AG08395 (cell line): ENCODE data around the gene ADAMTSL2.

ENCODE experiments used
- DNase-seq: peaks from one replicate; pipeline ENCODE4 v3.0.0; 2012; ENCODE audit warnings: mixed read lengths, low spot score

Gene ADAMTSL2

DNA sequence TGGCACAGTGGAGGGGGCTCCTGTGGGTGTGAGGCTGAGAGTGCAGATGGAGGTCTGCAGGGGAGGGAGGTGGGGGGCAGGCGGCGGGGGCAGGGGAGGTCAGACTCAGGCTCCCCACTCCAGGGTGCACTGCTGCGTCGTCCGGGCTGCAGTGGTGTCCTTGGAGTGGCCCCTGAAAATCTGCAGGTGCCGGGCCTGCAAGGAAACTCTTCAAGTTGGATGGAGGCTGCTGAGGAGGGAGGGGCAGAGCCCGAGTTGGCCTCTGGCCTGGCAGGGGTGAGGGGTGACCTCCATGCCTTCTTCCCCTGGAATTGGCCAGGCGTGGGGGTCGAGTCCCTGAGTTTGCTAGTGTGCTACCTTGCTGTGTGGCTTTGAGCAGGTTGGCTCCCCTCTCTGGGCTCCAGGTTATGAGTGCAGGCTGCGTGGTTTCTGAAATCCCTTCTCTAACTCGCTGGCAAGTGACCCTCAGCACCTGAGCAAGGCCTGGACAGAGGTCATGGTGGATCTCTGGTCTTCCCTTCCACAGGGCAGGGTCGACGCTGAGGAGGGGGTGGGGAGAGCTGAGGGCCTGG is 888 bp downstream of the ADAMTSL2 start:
- DNase-seq, result no peak

DNA sequence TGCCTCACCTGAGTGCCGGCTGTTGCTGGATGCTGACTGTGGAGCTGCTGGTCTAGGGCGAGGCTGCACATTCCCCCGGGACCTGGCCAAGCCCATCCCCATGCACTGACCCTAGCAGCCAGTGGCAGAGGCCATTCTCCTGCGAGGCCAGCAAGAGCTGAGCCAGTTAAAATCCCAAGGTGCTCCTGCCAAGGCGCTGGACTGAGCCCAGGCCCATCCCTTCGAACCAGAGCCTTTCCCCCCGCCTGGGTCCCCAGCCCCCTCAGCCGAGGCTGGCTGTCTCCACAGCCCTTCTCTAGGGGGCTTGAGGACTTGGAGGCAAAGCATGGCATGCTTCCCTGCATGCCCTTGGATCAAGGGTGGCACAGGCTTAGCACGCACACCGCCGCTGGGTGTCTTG is 1.6 kb downstream of the ADAMTSL2 start:
- DNase-seq, result no peak

DNA sequence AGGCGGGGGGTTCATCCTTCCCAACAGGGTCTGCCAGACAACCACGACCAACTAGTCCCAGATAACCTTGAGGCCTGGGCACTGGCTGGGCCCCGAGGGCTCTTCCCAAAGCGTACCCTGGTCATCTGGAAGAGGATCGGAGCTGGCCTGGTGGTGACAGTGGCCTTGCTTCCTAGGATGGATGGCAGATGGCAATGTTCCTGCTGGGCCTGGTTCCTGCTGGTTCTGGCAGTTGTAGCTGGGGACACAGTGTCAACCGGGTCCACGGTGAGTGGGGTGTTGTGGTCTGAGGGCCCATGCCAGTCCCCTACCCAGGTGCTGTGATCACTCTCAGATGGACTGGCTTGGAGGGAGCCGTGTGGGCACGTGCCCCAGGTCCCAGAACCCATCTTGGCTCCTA is 2.0 kb downstream of the ADAMTSL2 start:
- DNase-seq, result no peak

DNA sequence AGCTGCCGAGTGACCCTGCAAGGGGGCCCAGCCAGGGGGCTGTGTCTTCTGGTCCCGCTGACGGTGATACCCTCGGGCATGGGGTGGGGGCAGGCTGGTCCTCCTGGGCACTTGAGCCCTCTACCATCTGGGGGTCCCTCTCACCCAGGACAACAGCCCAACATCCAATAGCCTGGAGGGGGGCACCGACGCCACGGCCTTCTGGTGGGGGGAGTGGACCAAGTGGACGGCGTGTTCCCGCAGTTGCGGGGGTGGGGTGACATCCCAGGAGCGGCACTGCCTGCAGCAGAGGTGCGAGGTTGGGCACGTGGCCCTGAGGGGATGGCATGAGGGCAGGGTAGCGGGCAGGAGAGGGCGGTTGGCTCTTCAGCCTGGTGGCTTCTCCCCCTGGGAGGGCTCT is 2.8 kb downstream of the ADAMTSL2 start:
- no peak for DNase-seq

DNA sequence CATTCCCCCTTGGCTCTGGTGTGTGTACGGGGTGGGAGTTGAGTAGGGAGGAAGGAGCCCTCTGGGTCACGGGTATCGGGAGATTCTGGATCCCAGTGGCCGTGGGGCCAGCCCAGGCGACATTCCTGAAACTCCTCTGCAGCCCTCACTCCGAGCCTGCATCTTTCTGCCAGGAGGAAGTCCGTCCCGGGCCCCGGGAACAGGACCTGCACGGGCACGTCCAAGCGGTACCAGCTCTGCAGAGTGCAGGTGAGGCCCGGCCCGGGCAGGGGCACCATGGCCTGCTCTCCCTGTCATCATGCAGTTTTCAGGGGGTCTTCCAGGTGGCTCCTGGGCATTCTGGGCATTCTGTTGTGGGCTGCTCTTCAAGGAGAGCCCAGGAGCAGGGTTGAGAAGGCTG is 3.7 kb downstream of the ADAMTSL2 start:
- no peak for DNase-seq

DNA sequence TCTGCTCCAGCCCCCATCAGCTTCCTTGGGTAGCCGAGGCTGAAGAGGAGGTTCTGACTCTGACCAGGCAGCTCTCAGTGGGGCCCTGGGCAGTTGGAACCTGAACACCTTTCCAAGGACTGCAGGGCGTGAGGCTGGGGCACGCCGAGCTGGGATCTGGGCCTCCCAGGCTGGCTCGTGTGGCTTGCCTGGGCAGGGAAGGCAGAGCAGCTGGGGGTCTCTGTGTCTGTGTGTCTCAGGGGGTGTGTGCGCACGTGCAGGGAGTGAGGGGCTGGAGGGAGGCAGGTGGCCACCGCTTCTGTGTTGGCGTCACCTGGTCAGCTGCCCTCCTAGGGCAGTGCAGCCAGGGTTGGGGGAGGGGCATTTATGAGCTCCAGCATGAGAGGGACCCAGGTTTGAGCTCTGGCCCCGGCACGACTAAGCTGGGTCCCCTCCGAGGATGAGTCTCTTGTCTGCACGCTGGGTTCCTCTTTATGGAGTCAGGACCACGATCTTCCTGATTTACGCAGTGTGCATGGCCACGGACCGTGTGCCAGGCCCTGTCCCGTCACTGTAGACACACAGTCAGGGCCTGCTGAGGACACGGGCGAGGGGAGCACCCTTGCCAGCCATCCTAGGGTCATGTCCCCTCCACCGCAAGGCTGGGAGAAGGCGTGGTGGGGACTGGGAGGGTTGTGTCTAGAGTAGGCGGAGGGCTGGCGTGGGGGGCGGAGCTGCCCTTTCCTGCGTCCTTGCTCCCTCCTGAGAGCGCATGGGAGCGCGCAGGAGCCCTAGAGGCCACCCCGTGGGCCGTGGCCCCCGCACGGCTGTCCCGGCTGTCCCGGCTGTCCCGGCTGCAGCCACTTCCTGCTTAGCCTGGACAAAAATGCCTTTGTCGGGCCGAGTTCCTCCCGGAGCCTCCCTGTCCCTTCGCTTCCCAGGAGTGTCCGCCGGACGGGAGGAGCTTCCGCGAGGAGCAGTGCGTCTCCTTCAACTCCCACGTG is 4.6 kb downstream of the ADAMTSL2 start:
- DNase-seq, result no peak

DNA sequence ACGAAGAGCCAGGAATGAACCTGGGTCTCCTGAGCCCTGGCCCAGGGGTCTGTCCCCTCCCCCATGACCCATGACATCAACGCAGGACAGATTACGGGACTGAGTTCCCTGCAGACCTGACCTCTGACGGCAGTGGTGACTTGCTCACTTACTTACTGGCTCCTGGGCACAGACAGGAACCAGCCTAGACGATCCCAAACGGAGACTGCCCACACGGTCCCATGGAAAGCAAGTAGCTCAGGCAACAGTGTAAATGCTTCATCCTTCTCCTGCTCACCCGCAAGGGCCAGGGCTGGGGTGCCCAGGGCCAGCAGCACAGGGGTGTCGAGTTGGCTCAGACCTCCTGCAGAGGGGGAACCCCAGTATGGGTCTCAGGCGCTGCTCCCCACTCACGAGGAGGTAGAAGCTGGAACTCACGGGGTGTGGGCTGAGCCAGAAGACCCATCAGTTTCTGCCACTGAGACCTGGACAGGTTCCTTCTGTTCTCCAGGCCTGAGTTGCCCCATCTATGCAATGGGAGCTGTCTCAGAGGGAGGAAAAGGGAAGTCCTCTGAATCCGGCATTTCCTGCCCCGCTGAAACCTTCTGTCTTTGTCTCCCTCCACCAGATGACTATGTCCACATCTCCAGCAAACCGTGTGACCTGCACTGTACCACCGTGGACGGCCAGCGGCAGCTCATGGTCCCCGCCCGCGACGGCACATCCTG is 5.6 kb downstream of the ADAMTSL2 start:
- DNase-seq, result no peak

DNA sequence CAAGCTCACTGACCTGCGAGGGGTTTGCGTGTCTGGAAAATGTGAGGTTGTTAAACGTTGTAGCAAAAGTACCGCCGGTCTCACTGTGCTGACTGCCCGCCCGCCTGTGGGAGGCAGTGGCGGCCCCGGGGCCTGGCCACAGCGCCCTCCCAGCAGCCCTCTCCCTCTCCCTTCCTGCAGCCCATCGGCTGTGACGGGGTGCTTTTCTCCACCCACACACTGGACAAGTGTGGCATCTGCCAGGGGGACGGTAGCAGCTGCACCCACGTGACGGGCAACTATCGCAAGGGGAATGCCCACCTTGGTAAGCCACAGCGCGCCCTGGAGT is 6.2 kb downstream of the ADAMTSL2 start:
- no peak for DNase-seq

DNA sequence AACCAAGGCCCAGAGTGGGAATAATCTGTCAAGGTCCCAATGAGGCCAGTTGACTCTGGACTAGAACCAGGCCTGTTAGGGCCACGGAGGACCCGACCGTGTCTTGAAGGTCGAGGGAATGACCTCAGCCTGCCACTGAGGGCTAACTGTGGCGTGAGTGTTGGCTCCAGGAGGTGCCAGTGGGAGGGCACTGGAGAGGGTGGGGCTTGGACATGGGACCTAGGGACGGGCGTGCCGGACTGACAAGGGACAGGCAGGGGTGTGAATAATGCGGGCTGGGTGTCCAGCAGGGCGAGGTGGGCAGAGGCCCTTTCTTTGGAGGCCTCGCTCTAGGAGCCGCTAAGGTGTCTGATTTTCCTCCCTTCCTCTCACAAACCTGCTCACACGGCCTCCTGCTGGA is 7.5 kb downstream of the ADAMTSL2 start:
- DNase-seq, result no peak

DNA sequence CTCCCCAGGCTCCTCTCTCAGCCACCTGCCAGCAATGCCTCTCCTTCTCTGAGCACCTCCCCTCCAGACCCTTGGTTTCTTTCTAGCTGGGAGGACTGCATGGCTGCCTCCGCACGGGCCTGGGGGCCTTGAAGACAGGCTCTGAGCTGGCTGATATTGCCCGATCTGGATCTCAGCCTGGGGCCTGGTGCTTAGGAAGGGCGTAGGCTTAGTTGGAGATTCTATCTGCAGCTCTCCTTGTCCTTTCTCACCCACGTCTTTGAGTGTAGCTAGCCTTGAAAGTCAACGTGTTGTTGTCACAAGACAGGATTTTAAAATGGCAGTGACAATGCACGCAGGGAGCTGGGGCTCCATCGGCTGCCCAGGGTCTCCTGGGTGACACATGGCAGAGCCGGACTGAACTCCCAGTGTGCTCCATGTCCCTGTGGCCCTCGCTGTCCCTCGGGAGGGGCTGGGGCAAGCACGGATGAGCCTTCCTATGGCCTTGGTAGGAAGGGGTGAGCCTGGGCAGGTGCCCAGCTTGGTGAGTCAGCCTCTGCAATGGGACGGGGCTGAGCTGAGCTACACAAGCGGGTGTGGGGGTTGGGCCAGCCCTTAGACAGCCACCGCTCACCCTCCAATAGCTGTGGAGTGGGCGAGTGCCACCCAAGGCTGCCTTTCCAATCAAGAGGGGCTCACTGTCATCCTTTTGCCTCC is 9.4 kb downstream of the ADAMTSL2 start:
- DNase-seq, result no peak

DNA sequence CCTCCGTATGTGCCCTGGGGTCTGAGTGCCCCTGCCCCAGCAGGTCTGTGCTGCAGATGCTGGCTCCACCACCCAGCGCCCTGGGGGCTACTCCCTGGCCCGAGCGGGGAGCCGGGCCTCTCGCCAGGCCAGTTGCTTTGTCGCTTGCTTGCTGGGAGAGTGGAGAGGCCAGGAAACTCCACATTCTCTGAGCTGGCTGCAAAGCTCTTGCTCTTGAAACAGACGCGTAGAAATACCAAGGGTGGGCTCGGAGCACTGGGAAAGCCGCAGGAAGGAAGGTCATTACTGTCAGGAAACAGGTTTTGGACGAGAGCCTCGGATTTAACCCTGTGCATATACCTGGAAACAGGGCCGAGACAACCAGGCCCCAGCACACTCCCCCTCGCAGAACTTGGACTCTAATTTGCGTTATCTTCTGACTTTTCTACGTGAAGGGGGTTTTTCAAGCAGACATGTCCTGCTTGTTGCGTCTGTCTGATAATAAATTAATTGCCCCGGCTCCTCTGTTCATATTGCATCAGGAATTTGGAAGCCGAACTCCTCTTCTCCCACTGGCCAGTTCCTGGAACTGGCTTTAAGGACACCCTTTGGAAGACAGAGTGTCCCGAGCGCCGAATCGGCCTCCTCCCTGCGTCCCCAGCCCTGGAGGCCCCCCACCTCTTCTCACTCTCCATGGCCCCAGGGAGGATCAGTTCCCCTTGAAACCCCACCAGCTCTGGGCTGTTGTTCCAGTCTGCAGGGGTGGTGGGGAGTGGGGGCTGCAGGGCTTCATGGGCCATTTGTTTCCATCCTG is 11.2 kb downstream of the ADAMTSL2 start:
- DNase-seq, result no peak

DNA sequence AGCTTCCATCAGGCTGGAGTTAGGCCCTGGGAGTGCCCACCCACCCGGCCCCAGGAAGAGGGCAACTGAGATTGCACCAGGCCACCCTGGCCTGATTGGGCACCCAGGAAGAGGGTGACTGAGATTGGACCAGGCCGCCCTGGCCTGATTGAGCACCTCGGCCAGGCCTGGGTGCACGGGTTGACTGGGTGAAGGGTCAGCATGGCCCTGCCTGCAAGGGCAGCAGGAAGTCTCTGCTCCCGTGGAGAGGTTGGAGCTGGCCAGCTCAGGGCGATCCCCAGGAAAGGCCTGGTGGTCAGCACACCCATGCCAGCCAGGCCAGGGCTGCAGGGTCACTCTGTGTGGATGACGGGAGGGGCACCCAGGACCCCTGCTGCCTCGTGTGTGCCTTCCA is 11.8 kb downstream of the ADAMTSL2 start:
- no peak for DNase-seq

DNA sequence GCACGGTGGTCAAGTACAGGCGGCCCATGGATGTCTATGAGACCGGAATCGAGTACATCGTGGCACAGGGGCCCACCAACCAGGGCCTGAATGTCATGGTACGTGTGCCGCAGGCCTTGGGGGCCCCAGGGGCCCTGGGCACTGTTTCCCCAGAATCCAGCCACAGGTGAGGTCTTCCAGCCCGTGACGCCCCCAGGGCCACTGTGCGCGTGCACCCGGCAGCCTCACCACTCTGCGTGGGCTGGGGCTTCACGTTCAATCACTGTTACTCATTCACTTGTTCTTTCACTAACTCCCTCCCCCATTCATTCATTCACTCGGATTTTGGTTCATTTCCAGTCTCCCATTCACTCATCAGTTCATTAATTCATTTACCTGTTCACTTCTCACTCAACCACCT is 12.6 kb downstream of the ADAMTSL2 start:
- DNase-seq, result no peak

DNA sequence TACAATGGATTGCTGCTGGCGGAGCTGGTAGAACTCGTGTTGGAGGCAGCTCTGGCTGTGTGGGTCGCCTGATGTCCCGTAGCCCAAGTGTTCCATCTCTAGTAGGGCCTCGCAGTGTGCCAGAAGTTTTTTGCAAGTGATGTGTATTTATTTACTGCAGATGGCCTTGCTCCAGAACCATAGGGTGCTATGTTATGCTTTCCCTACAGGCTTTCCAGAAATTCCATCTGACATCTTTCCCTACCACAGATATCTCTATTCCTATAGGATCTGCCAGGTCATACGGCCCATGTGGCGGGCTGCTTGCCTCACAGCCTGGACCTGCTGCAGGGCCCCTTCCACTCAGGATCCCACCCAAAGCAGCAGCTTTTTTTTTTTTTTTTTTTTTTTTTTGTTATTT is 16.9 kb downstream of the ADAMTSL2 start:
- no peak for DNase-seq

DNA sequence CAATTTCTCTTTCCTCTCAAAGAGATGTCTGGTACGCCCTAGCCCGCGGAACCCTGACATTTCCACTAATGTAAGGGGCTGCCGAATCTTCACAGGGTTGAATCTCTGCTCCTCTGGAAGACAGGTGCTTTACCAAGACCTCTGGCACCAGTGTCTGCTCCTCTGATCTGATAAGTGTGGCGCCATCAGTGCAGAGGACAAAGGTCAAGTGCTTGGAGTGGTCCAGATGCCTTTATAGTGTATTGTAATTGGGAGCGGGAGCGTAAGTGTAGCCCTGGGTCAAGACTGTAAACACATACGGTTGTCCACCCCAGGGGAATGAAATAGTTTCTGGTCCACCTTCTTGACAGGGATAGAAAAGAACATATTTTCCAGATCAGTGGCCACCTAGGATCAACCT is 17.7 kb downstream of the ADAMTSL2 start:
- no peak for DNase-seq

DNA sequence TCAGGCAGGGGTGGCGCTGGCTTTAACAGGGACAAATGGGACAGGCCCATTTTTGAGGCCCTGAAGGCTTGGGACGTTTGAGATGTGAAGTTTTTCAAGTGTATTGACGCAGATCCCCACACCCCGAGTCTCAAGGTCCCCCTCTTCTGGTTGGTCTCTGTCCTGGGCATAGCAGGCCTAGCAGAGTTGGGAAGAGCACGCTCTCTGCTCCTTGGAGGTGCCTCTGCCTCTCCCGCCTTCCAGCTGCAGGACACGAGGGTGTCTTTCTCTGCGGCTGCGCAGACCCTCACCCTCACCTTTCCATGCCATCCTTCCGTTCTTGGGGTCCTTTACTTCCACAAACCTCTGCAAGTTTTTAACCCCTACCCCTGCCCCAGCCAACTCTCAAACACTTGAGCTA is 18.6 kb downstream of the ADAMTSL2 start:
- DNase-seq, result no peak

DNA sequence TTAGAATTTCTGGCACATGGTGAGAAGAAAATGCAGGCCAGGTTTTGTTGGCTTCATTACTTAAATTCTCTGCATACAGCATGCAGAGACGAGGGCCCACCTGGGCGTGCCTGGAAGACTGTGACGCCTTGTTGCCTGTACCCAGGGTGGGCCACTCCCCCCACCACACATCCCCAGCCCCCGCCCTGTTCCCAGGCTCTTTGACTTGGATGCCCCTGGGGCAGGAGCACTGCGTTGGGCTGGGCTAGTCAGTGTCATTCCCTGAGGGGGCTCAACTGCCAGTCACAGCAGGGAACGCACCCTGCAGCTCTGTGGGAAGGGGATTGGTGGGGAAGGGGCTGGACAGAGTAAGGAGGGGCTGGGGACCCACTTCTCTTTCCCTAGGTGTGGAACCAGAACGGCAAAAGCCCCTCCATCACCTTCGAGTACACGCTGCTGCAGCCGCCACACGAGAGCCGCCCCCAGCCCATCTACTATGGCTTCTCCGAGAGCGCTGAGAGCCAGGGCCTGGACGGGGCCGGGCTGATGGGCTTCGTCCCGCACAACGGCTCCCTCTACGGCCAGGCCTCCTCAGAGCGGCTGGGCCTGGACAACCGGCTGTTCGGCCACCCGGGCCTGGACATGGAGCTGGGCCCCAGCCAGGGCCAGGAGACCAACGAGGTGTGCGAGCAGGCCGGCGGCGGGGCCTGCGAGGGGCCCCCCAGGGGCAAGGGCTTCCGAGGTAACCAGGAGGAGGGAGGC is 19.6 kb downstream of the ADAMTSL2 start:
- no peak for DNase-seq

DNA sequence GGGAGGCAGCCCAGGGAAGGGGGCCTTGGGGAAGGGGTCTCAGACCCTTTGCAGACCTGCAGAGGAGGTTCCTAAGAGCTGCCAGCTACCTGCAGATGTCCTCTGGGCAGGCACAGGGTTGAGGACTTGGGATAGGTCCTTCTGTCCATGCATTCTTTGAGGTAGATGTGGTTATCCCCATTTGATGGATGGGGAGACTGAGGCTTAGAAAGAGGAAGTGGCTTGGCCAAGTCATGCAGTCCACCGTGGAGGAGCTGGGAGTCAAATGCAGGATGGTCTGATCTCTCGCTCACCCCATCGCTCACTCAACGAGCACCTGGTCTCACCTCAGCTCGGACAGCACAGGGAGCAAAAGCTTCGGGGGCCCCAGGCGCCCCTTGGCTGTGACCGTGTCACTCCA is 20.2 kb downstream of the ADAMTSL2 start:
- DNase-seq, result no peak

DNA sequence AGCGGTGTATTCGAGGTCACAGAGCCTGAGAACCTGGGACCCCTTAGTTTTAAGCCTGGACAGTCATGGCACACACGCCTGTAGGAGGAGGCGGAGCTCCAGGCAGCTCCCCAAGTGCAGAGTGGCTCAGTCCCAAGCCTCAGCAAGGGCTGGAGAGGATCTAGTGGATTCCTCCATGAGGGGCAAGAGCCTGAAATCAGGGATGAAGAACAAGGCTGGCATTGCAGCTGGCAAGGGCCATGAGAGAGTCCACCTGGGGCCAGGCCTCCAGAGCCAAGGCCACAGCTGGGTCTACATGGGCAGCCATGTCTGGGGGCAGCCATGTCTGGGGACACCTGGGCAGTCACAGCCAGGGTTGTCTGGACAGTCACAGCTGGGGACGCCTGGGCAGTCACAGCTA is 21.9 kb downstream of the ADAMTSL2 start:
- DNase-seq, result no peak

DNA sequence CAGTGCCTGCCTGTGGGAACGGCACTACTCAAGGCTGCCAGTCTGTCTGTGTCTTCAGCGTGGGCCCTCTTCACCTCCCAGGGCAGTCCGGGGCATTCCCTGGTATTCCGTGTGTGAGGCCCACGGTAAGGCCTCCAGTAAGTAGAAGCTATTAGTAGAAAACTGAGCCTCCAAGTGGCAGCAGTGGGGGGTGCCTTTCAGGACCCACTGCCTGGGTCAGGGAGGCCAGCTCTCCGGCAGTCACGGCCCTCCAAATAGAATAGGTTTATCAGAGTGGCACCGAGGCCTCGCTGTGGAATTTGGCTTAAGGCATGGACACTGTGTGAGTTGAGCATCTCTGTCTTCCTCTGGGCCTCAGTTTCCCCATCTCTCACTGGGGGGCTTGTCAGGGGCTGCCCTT is 23.1 kb downstream of the ADAMTSL2 start:
- DNase-seq, result no peak
